ENCODE data around the gene TRMT112.

DNA sequence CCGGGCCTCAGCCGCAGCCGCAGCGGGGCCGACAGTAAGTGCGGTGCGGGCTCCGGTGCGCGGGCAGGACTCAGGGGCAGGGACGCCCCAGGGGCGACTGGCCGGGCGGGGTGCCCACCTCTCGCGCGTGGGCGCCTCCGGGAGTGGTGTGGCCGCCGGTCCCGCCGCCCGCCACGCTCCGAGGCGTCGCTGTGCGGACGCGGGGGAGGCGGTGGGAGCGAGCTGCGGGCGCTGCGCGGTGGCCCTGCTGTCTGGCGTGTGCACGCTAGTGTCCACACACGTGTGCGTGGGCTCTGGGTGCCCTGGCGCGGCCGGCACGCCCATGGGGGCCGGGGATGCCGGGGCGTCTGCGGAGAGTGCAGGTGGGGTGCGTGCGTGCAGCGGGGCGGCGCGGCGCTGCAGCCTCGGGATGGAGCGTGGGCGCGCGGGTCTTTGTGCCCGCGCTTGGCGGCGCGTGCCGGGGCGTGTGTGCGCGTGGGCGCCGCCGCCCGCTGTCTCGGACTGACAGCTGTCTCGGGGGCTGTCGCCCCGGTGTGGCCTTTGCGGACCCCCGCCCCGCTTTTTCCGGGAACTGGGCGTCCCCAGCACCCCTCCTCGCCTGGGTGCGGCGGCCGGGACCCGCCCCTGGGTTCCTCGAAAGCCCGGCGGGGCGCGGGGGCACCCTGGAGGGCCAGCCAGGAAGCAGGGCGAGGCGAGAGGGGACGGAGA lies 25.5 kb downstream of the TRMT112 start:
- no peak for TF ChIP-seq POLR2AphosphoS5 (IDR thresholded peaks at IDR 0.05; ENCODE audit: low read depth, low read length)
- no peak for TF ChIP-seq POLR2A (IDR thresholded peaks at IDR 0.05; ENCODE audit: low read depth, low read length)
- no peak for TF ChIP-seq TAF1 (IDR thresholded peaks at IDR 0.05; ENCODE audit: borderline replicate concordance, low read depth, low read length)
